ENCODE measurements around the gene SIAE. TPM values are rescaled to one million over a fixed set of nuclear protein-coding genes. Genes with fewer than 3 reads are reported as not detected.

Gene SIAE
- total and polyA plus RNA-seq, 2 donors (not counting 1 experiment from before 2014, with no cell fraction given): 28.9 to 67.0 TPM

DNA sequence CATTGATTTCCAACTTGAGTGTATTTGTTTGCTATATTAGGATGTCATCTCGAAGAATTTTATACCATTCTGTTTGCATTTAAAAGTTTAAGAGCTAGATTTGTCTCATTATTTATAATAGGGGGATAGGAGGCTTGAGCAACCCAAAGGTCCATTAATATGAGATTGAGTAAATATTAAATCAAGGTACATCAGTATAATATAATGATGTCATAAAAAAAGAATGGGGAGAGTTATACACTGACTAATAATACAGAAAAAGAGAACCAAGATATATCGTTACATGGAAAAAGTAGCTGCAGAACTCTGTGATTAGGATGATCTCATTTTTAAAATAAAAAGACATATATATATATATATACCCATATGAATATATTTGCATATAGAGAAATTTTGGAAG lies 19.6 kb upstream of the SIAE start:
- Histone ChIP-seq H3K79me2 (ENCODE audit: control insufficient read depth, insufficient read depth, low read length) (no peaks in the 10 kb centered on the region), H3K9ac (ENCODE audit: insufficient read depth, low read length) (no peak overlapping the region), H3K4me2 (ENCODE audit: extremely low read depth, insufficient read depth, low read length) (no peak overlapping the region), H3K27me3 (ENCODE audit: control insufficient read depth, insufficient read depth, low read length) (no peaks in the 10 kb centered on the region), H2AFZ (ENCODE audit: low read length) (no peak overlapping the region), H3K4me1 (ENCODE audit: control insufficient read depth, extremely low read depth, insufficient read depth, low read length) (no peaks in the 10 kb centered on the region), H4K20me1 (ENCODE audit: control insufficient read depth, extremely low read depth, insufficient read depth, low read length) (no peaks in the 10 kb centered on the region), H3K36me3 (ENCODE audit: control insufficient read depth, insufficient read depth, low read length) (no peaks in the 10 kb centered on the region), H3K9me3 (ENCODE audit: control insufficient read depth, insufficient read depth, low read depth, low read length) (no peaks in the 10 kb centered on the region), H3K27ac (ENCODE audit: insufficient read depth, low read length) (no peak overlapping the region), H3K4me3 (replicated peaks in 1 of 4; ENCODE audit: control extremely low read depth in 1 of 4, insufficient read depth in 1 of 4, low read depth in 3 of 4, low read length in 4 of 4) (no peak overlapping the region)
- DNase-seq (ENCODE audit: low read depth in 2 of 2): no peak
- TF ChIP-seq, protein P1, sequence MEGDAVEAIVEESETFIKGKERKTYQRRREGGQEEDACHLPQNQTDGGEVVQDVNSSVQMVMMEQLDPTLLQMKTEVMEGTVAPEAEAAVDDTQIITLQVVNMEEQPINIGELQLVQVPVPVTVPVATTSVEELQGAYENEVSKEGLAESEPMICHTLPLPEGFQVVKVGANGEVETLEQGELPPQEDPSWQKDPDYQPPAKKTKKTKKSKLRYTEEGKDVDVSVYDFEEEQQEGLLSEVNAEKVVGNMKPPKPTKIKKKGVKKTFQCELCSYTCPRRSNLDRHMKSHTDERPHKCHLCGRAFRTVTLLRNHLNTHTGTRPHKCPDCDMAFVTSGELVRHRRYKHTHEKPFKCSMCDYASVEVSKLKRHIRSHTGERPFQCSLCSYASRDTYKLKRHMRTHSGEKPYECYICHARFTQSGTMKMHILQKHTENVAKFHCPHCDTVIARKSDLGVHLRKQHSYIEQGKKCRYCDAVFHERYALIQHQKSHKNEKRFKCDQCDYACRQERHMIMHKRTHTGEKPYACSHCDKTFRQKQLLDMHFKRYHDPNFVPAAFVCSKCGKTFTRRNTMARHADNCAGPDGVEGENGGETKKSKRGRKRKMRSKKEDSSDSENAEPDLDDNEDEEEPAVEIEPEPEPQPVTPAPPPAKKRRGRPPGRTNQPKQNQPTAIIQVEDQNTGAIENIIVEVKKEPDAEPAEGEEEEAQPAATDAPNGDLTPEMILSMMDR (conservative IDR thresholded peaks at IDR 0.05 in 1 of 2, IDR thresholded peaks at IDR 0.05 in 1 of 2; ENCODE audit: low read depth in 1 of 2, low read length in 2 of 2): no peak
- no peak for TF ChIP-seq EZH2 (IDR thresholded peaks at IDR 0.05; ENCODE audit: low read length, missing control alignments)

DNA sequence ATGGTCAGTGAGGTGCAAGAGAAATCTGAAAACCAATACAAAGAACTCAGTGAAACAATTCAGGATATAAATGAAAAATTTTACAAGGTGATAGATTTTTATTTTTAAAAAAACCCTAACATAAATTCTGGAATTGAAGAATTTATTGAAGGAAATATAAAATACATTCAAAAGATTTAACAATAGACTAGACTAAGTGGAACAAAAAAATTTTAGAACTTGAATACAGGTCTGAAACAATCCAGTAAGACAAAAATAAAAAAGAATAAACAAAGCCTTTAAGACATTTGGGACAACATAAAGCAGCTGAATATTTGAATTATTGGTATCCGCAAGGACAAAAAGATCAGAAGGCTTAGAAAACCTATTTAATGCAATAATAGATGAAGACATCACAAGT lies 8.9 kb upstream of the SIAE start:
- DNase-seq (ENCODE audit: low read depth in 2 of 2): no peak
- H3K36me3 ChIP-seq (ENCODE audit: control insufficient read depth, insufficient read depth, low read length): no peaks in the 10 kb centered on the region
- H3K9me3 ChIP-seq (ENCODE audit: control insufficient read depth, insufficient read depth, low read depth, low read length): no peaks in the 10 kb centered on the region
- H3K9ac ChIP-seq (ENCODE audit: insufficient read depth, low read length): no peak overlapping the region
- no peak overlapping the region for H3K27ac ChIP-seq (ENCODE audit: insufficient read depth, low read length)
- no peaks in the 10 kb centered on the region for H3K79me2 ChIP-seq (ENCODE audit: control insufficient read depth, insufficient read depth, low read length)
- H2AFZ ChIP-seq (ENCODE audit: low read length): no peak overlapping the region
- H3K4me2 ChIP-seq (ENCODE audit: extremely low read depth, insufficient read depth, low read length): no peak overlapping the region
- no peaks in the 10 kb centered on the region for H3K4me1 ChIP-seq (ENCODE audit: control insufficient read depth, extremely low read depth, insufficient read depth, low read length)
- TF ChIP-seq, protein P1 (conservative IDR thresholded peaks at IDR 0.05 in 1 of 2, IDR thresholded peaks at IDR 0.05 in 1 of 2; ENCODE audit: low read depth in 1 of 2, low read length in 2 of 2): no peak
- no peak for TF ChIP-seq EZH2 (IDR thresholded peaks at IDR 0.05; ENCODE audit: low read length, missing control alignments)
- H3K27me3 ChIP-seq (ENCODE audit: control insufficient read depth, insufficient read depth, low read length): no peaks in the 10 kb centered on the region
- H3K4me3 ChIP-seq (replicated peaks in 1 of 4; ENCODE audit: control extremely low read depth in 1 of 4, insufficient read depth in 1 of 4, low read depth in 3 of 4, low read length in 4 of 4): no peak overlapping the region
- no peaks in the 10 kb centered on the region for H4K20me1 ChIP-seq (ENCODE audit: control insufficient read depth, extremely low read depth, insufficient read depth, low read length)

DNA sequence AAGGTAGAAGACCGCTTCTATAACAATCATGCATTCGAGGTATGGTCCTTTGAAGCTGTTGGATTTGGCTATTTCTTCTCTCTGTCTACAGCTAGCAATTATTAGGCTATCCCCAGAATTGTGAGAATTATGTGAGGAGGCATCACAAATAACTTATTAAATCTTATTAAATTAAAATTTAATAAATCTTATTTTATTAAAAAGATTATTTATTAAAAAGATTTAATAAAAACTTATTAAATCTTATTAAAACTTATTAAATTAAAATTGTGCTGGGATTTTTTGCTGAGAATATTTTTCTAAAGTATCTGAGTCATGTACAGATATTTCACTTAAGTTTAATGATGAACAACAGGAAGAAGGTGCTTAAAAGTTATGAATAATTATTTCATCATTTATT lies 7.9 kb upstream of the SIAE start:
- Histone ChIP-seq H3K79me2 (ENCODE audit: control insufficient read depth, insufficient read depth, low read length) (no peaks in the 10 kb centered on the region), H3K9ac (ENCODE audit: insufficient read depth, low read length) (no peak overlapping the region), H3K36me3 (ENCODE audit: control insufficient read depth, insufficient read depth, low read length) (no peaks in the 10 kb centered on the region), H3K4me1 (ENCODE audit: control insufficient read depth, extremely low read depth, insufficient read depth, low read length) (no peaks in the 10 kb centered on the region), H3K9me3 (ENCODE audit: control insufficient read depth, insufficient read depth, low read depth, low read length) (no peaks in the 10 kb centered on the region), H2AFZ (ENCODE audit: low read length) (no peak overlapping the region), H3K27me3 (ENCODE audit: control insufficient read depth, insufficient read depth, low read length) (no peaks in the 10 kb centered on the region), H3K4me3 (replicated peaks in 1 of 4; ENCODE audit: control extremely low read depth in 1 of 4, insufficient read depth in 1 of 4, low read depth in 3 of 4, low read length in 4 of 4) (no peak overlapping the region), H4K20me1 (ENCODE audit: control insufficient read depth, extremely low read depth, insufficient read depth, low read length) (no peaks in the 10 kb centered on the region), H3K27ac (ENCODE audit: insufficient read depth, low read length) (no peak overlapping the region), H3K4me2 (ENCODE audit: extremely low read depth, insufficient read depth, low read length) (no peak overlapping the region)
- TF ChIP-seq EZH2 (IDR thresholded peaks at IDR 0.05; ENCODE audit: low read length, missing control alignments): no peak
- TF ChIP-seq, protein P1 (conservative IDR thresholded peaks at IDR 0.05 in 1 of 2, IDR thresholded peaks at IDR 0.05 in 1 of 2; ENCODE audit: low read depth in 1 of 2, low read length in 2 of 2): no peak
- DNase-seq (ENCODE audit: low read depth in 2 of 2): no peak

Measured in fibroblast of lung (primary cell).